ENCODE results near the gene CFAP54. TPM values are rescaled to one million over a fixed set of nuclear protein-coding genes. Genes with fewer than 3 reads are reported as not detected.

CFAP54 gene
- total RNA-seq: 1.4 and 1.8 TPM in 2 replicates

GRCh38 chr12:96489392-96490056, at the start of gene CFAP54:
Gene CFAP54, plus strand, starts transcription at chr12:96489577. Its CDS starts 33 bp downstream, at chr12:96489610.

GRCh38 chr12:96906849-96907670, 417.7 kb downstream of the CFAP54 start, which contains the start of gene NEDD1:
Gene NEDD1, plus strand, starts transcription at chr12:96907257. Its CDS starts 2,503 bp downstream, at chr12:96909760.

Other genes with a start within 250 kb of the CFAP54 start
- gene CDK17, start 89.1 kb upstream of the CFAP54 start, total RNA-seq: 45.1 and 75.4 TPM in 2 replicates

Measured in smooth muscle cell of the umbilical artery (primary cell).